HCT116 (cell line): ENCODE measurements around the gene CLEC20A. TPM values are rescaled to one million over a fixed set of nuclear protein-coding genes. Genes with fewer than 3 reads are reported as not detected.

Experiments
- ATAC-seq: fragments of 200-7000 bp; cut with Tn5 transposase; 2 replicates; pipeline ENCODE4 v1.9.1; 2020; ENCODE audit warnings: mild to moderate bottlenecking, moderate library complexity
- BruUV-seq: library from RNA; stranded (reverse); fragments of 400-500 nt; replicated peaks from 2 replicates; lab custom pipeline; 2021; lab: Mats Ljungman, UMichigan
- CTCF ChIA-PET: fragments of 300-600 bp; sonication (Branson Sonifier 250); formaldehyde crosslinking; loops from one replicate; lab custom pipeline; 2021; ENCODE audit warnings: antibody characterized with exemption; lab: Charles Lee
- POLR2A ChIA-PET: fragments of 300-600, 350-600 bp; sonication (Branson Sonifier 250); formaldehyde crosslinking; loops from one replicate; lab custom pipeline; 2021; ENCODE audit warnings: antibody characterized with exemption; lab: Charles Lee
- RAD21 ChIA-PET, 2 experiments: fragments of 300-600 bp; sonication (Branson Sonifier 250); formaldehyde crosslinking; loops; one replicate each; lab custom pipeline; 2023; ENCODE audit warnings: low total read pairs in 2 of 2; ENCODE audit not compliant: uncharacterized antibody in 2 of 2, unreplicated experiment in 2 of 2, low non-redundant PET in 1 of 2; lab: Charles Lee
- DNase-seq: peaks from one replicate; pipeline ENCODE4 v3.0.0-alpha.2; 2010; ENCODE audit warnings: low read depth, low spot score
- H2AFZ ChIP-seq: fragments of 200-600 bp; shearing (Covaris generic), sonication (generic); 2 replicates; pipeline ENCODE4 v1.6.1; 2017; ENCODE audit warnings: low read depth, mixed run types, mixed read lengths, antibody characterized with exemption, low read length; ENCODE audit not compliant: poor library complexity, severe bottlenecking
- H3K27ac ChIP-seq: 2 replicates; pipeline ENCODE4 v1.5.1; 2012; ENCODE audit warnings: low read depth, low read length
- H3K27me3 ChIP-seq: fragments of 200-600 bp; sonication (generic); 2 replicates; pipeline ENCODE4 v1.6.1; 2016; ENCODE audit warnings: mixed run types, low read length, mixed read lengths; ENCODE audit not compliant: insufficient read depth
- H3K36me3 ChIP-seq, 2 experiments: fragments of 200-500 bp in 1 of 2; fragments of 200-600 bp in 1 of 2; sonication (Bioruptor generic) in 1 of 2; sonication (generic) in 1 of 2; 2 replicates each; pipeline versions ENCODE4 v1.5.1 to v1.6.1; 2014 to 2016; ENCODE audit warnings: low read length in 2 of 2, inconsistent platforms in 1 of 2, mixed read lengths in 1 of 2, mixed run types in 1 of 2; ENCODE audit not compliant: insufficient read depth in 2 of 2, control insufficient read depth in 1 of 2
- H3K4me1 ChIP-seq, 2 experiments: fragments of 200-600 bp in 1 of 2; sonication (generic) in 1 of 2; 2 replicates each; pipeline versions ENCODE4 v1.5.1 to v1.6.1; 2012 to 2017; ENCODE audit warnings: low read length in 2 of 2, inconsistent platforms in 1 of 2, mild to moderate bottlenecking in 1 of 2, mixed read lengths in 1 of 2, mixed run types in 1 of 2, moderate library complexity in 1 of 2; ENCODE audit not compliant: insufficient read depth in 2 of 2, control insufficient read depth in 1 of 2
- H3K4me2 ChIP-seq: fragments of 200-600 bp; sonication (generic); 2 replicates; pipeline ENCODE4 v1.6.1; 2017; ENCODE audit warnings: mixed run types, low read length, mixed read lengths
- H3K4me3 ChIP-seq, 2 experiments: fragments of 200-600 bp in 1 of 2; sonication (generic) in 1 of 2; replicated peaks in 1 of 2; 2 replicates each; pipeline ENCODE4 v1.5.1; 2011 to 2016; ENCODE audit warnings: low read length in 2 of 2, control low read depth in 1 of 2, low read depth in 1 of 2, mild to moderate bottlenecking in 1 of 2, mixed read lengths in 1 of 2, mixed run types in 1 of 2
- H3K79me2 ChIP-seq: fragments of 200-600 bp; sonication (generic); 2 replicates; pipeline ENCODE4 v1.6.1; 2017; ENCODE audit warnings: mild to moderate bottlenecking, mixed run types, low read length, moderate library complexity, mixed read lengths; ENCODE audit not compliant: insufficient read depth
- H3K9ac ChIP-seq: fragments of 200-600 bp; sonication (generic); 2 replicates; pipeline ENCODE4 v1.6.1; 2016; ENCODE audit warnings: low read length, mixed read lengths
- H3K9me2 ChIP-seq: fragments of 200-600 bp; sonication (generic), shearing (Covaris generic); 2 replicates; pipeline ENCODE4 v1.6.1; 2017; ENCODE audit warnings: mixed run types, mild to moderate bottlenecking, moderate library complexity; ENCODE audit not compliant: insufficient read depth
- H3K9me3 ChIP-seq, 2 experiments: fragments of 200-500 bp in 1 of 2; fragments of 200-600 bp in 1 of 2; sonication (Bioruptor generic) in 1 of 2; sonication (generic) in 1 of 2; 2 replicates each; pipeline ENCODE4 v1.6.1; 2014 to 2017; ENCODE audit warnings: low read length in 2 of 2, mixed read lengths in 2 of 2, inconsistent platforms in 1 of 2, low read depth in 1 of 2, mild to moderate bottlenecking in 1 of 2, mixed run types in 1 of 2, moderate library complexity in 1 of 2; ENCODE audit not compliant: control insufficient read depth in 1 of 2, insufficient read depth in 1 of 2
- H4K20me1 ChIP-seq: fragments of 200-600 bp; sonication (generic), shearing (Covaris generic); 2 replicates; pipeline ENCODE4 v1.6.1; 2017; ENCODE audit warnings: mixed run types, mild to moderate bottlenecking, moderate library complexity; ENCODE audit not compliant: insufficient read depth
- CBX3 ChIP-seq: IDR thresholded peaks from 2 replicates; pipeline ENCODE4 v1.6.1; 2012; ENCODE audit warnings: low read depth
- EZH2phosphoT487 ChIP-seq: fragments of 200-600 bp; IDR thresholded peaks from 2 replicates; pipeline ENCODE4 v1.6.1; 2018; ENCODE audit warnings: antibody characterized with exemption, borderline replicate concordance
- RAD21 ChIP-seq: IDR thresholded peaks from 2 replicates; pipeline ENCODE4 v1.6.1; 2012; ENCODE audit warnings: low read depth, mild to moderate bottlenecking
- SP1 ChIP-seq: IDR thresholded peaks from 2 replicates; pipeline ENCODE4 v1.6.1; 2012; ENCODE audit warnings: low read depth
- TCF7L2 ChIP-seq: IDR thresholded peaks from 2 replicates; pipeline ENCODE4 v1.7.0; 2011; ENCODE audit warnings: borderline replicate concordance, inconsistent platforms; ENCODE audit not compliant: insufficient read depth, insufficient read length; ENCODE audit errors: extremely low read depth
- intact Hi-C: fragments of 100-400 bp; cut with micrococcal nuclease; formaldehyde crosslinking; loops from 2 replicates; pipeline ENCODE4 v1.10.0; 2022
- total RNA-seq: library from RNA; stranded (reverse); gene quantifications from one replicate; pipeline ENCODE4 v1.2.1, GENCODE V29; 2021; ENCODE audit not compliant: unreplicated experiment
- TF ChIP-seq, protein P1 (sequence below): IDR thresholded peaks from 2 replicates; pipeline ENCODE4 v1.6.1; 2011; ENCODE audit warnings: mild to moderate bottlenecking, low read length, moderate library complexity; ENCODE audit not compliant: insufficient replicate concordance; ENCODE audit errors: extremely low read depth
- TF ChIP-seq, protein P2 (sequence below), 3 experiments: fragments of 200-600 bp in 1 of 3; sonication (generic) in 1 of 3; IDR thresholded peaks in 2 of 3; conservative IDR thresholded peaks in 1 of 3; 2 replicates each; pipeline ENCODE4 v1.5.1; 2012 to 2017; ENCODE audit warnings: low read depth in 2 of 3, low read length in 2 of 3, antibody characterized with exemption in 1 of 3, borderline replicate concordance in 1 of 3, control low read depth in 1 of 3, mild to moderate bottlenecking in 1 of 3, mixed read lengths in 1 of 3, mixed run types in 1 of 3, moderate library complexity in 1 of 3; ENCODE audit not compliant: insufficient read depth in 1 of 3

CLEC20A gene
- total RNA-seq, 1 experiment from 2014 or later: not detected

DNA sequence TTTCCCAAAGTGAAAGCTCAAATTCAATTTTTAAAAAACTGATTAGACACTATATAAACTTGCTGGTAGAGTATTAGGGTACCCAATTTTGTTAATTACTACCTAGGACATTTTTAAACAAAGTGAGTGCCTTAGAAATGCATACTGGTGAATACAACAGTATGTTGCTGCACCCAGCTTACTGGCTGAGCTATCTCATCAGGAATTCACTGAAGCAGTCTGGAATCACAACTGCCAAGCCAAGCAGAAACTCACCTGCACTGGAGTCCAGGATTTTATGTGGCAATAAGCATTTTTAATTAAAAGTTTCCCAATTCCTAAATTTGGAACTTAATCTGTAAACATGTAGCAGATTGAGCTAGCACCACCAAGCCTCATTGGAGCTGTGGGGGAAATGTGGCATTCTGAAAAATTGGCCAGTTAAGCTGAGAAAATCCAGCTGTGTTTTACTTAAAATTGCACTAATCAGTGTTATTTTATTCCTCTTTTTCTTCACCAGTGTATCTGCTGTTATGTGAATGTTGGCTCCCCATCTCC, 61.8 kb downstream of the CLEC20A start:
- H2AFZ ChIP-seq: no peak overlapping the region
- no peak overlapping the region for H3K27ac ChIP-seq
- BruUV-seq: no TSS peak
- intact Hi-C loops: no loop called here
- CTCF ChIA-PET: interaction anchor here (1.0 kb wide), 1 partner anchor 67 kb away, joined by 3 read pairs; no protein-coding TSS in a partner anchor
- TF ChIP-seq CBX3: no peak
- no peak for TF ChIP-seq RAD21
- no peak for TF ChIP-seq TCF7L2
- no peak for TF ChIP-seq EZH2phosphoT487
- TF ChIP-seq SP1: no peak
- TF ChIP-seq, protein P1, sequence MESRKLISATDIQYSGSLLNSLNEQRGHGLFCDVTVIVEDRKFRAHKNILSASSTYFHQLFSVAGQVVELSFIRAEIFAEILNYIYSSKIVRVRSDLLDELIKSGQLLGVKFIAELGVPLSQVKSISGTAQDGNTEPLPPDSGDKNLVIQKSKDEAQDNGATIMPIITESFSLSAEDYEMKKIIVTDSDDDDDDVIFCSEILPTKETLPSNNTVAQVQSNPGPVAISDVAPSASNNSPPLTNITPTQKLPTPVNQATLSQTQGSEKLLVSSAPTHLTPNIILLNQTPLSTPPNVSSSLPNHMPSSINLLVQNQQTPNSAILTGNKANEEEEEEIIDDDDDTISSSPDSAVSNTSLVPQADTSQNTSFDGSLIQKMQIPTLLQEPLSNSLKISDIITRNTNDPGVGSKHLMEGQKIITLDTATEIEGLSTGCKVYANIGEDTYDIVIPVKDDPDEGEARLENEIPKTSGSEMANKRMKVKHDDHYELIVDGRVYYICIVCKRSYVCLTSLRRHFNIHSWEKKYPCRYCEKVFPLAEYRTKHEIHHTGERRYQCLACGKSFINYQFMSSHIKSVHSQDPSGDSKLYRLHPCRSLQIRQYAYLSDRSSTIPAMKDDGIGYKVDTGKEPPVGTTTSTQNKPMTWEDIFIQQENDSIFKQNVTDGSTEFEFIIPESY: no peak
- TF ChIP-seq, protein P2, sequence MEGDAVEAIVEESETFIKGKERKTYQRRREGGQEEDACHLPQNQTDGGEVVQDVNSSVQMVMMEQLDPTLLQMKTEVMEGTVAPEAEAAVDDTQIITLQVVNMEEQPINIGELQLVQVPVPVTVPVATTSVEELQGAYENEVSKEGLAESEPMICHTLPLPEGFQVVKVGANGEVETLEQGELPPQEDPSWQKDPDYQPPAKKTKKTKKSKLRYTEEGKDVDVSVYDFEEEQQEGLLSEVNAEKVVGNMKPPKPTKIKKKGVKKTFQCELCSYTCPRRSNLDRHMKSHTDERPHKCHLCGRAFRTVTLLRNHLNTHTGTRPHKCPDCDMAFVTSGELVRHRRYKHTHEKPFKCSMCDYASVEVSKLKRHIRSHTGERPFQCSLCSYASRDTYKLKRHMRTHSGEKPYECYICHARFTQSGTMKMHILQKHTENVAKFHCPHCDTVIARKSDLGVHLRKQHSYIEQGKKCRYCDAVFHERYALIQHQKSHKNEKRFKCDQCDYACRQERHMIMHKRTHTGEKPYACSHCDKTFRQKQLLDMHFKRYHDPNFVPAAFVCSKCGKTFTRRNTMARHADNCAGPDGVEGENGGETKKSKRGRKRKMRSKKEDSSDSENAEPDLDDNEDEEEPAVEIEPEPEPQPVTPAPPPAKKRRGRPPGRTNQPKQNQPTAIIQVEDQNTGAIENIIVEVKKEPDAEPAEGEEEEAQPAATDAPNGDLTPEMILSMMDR (IDR thresholded peaks at IDR 0.05 in 2 of 3, conservative IDR thresholded peaks at IDR 0.05 in 1 of 3; ENCODE audit: borderline replicate concordance in 1 of 3, insufficient read depth in 1 of 3, low read depth in 2 of 3, low read length in 2 of 3): no peak
- no peak overlapping the region for H3K4me2 ChIP-seq
- H3K36me3 ChIP-seq: no peaks in the 10 kb centered on the region
- RAD21 ChIA-PET: no interaction called here
- ATAC-seq (no peak), DNase-seq (no peak)
- H3K9me2 ChIP-seq: no peaks in the 10 kb centered on the region
- H3K9ac ChIP-seq: no peak overlapping the region
- no peaks in the 10 kb centered on the region for H3K9me3 ChIP-seq
- POLR2A ChIA-PET: interaction anchor here (0.6 kb wide), 1 partner anchor 10 kb away, joined by 3 read pairs; no protein-coding TSS in a partner anchor
- H3K79me2 ChIP-seq: no peaks in the 10 kb centered on the region
- H4K20me1 ChIP-seq: no peaks in the 10 kb centered on the region
- no peak overlapping the region for H3K4me3 ChIP-seq
- H3K4me1 ChIP-seq: no peaks in the 10 kb centered on the region
- H3K27me3 ChIP-seq: no peaks in the 10 kb centered on the region
